ENCODE results near the gene DEK. TPM values are rescaled to one million over a fixed set of nuclear protein-coding genes. Genes with fewer than 3 reads are reported as not detected.
A peak's percentile ranks its signal among the peaks of the same experiment; 100 is the strongest.

The DEK gene
- polyA plus RNA-seq, 1 donor (not counting 4 experiments of a cell fraction or from before 2014, with no cell fraction given), result 45.0 TPM

DNA sequence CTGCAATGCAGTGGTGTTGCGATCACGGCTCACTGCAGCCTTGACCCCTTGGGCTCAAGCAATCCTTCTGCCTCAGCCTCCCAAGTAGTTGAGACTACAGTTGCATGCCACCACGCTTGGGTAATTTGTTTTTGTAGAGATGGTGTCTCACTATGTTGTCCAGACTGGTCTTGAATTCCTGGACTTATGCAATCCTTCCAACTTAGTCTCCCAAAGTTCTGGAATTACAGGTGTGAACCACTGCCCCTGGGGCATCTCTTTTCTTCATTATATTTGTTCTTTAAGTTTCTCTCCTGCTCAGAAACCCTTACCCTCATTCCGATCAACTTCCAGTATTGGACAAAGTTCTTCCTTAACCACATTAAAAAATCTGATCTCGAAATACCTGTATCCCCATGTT, 44.7 kb upstream of the DEK start:
- dilution Hi-C loops (cut with MboI; ENCODE audit: extremely low pct_ligation_motif_present, low sequenced_read_pairs), result no loop called here
- FAIRE-seq, result no peak
- H4K20me1 ChIP-seq (ENCODE audit: control insufficient read depth, extremely low read depth, insufficient read depth, low read length), result no peaks in the 10 kb centered on the region

DNA sequence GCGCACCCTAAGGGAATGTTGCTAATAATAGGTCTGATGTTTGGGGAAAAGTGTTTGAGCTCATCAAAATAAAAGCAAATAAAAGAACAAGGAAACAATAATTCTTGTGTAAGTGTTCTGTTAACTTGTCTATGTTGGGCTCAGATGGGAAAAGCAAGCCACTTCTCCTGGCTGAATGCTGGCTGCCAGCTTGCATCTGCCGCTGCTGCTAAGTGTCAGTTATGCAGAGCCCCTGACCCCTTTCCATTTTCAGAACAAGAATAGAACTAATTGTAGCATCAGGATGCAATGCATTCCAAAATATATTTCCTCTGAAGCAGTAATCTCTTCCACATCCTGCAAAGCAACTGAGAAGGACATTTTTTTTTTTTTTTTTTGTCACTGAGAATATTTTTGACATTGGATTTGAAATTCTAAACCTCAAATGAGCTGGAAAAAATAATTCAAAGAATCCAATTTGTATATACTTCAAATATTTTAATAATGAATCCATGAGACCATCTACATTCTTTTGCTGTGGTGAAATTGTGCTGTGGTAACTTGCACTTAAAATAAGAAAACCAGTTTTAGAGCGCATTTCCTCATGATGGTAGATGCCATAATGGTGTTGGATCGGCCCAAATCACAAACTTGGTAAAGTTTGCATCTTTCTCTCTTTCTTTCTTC, 43.9 kb upstream of the DEK start:
- Histone ChIP-seq H3K9me3 (ENCODE audit: control insufficient read depth, low read depth, low read length) (peaks cover 3% of the 10 kb centered on the region), H3K27me3 (ENCODE audit: control insufficient read depth, extremely low read depth, insufficient read depth, low read length) (no peaks in the 10 kb centered on the region), H4K20me1 (ENCODE audit: control insufficient read depth, extremely low read depth, insufficient read depth, low read length) (no peaks in the 10 kb centered on the region), H3K9ac (ENCODE audit: control insufficient read depth, extremely low read depth, insufficient read depth, low read length) (no peak overlapping the region), H3K79me2 (ENCODE audit: control insufficient read depth, insufficient read depth, low read length) (no peaks in the 10 kb centered on the region), H3K4me3 (ENCODE audit: control insufficient read depth in 2 of 3, extremely low read depth in 1 of 3, insufficient read depth in 2 of 3, low read depth in 1 of 3, low read length in 3 of 3) (no peak overlapping the region), H3K4me1 (ENCODE audit: control insufficient read depth, extremely low read depth, insufficient read depth, low read length) (peaks cover 20% of the 10 kb centered on the region), H2AFZ (ENCODE audit: control insufficient read depth, low read length) (no peak overlapping the region), H3K9me1 (ENCODE audit: control insufficient read depth, extremely low read depth, insufficient read depth, low read length) (no peaks in the 10 kb centered on the region), H3K27ac (ENCODE audit: control insufficient read depth, insufficient read depth, low read length) (no peak overlapping the region), H3K4me2 (ENCODE audit: control insufficient read depth, extremely low read depth, insufficient read depth, low read depth, low read length) (no peak overlapping the region), H3K36me3 (ENCODE audit: control insufficient read depth in 2 of 2, extremely low read depth in 1 of 2, insufficient read depth in 2 of 2, low read length in 2 of 2) (no peaks in the 10 kb centered on the region)
- FAIRE-seq, result peak; percentile 84
- DNase-seq (ENCODE audit: low read depth, low spot score), result no peak
- no peak for TF ChIP-seq EZH2 (IDR thresholded peaks at IDR 0.05; ENCODE audit: low read length)
- TF ChIP-seq, protein P1, sequence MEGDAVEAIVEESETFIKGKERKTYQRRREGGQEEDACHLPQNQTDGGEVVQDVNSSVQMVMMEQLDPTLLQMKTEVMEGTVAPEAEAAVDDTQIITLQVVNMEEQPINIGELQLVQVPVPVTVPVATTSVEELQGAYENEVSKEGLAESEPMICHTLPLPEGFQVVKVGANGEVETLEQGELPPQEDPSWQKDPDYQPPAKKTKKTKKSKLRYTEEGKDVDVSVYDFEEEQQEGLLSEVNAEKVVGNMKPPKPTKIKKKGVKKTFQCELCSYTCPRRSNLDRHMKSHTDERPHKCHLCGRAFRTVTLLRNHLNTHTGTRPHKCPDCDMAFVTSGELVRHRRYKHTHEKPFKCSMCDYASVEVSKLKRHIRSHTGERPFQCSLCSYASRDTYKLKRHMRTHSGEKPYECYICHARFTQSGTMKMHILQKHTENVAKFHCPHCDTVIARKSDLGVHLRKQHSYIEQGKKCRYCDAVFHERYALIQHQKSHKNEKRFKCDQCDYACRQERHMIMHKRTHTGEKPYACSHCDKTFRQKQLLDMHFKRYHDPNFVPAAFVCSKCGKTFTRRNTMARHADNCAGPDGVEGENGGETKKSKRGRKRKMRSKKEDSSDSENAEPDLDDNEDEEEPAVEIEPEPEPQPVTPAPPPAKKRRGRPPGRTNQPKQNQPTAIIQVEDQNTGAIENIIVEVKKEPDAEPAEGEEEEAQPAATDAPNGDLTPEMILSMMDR (optimal IDR thresholded peaks at IDR 0.05 in 1 of 3, IDR thresholded peaks at IDR 0.05 in 1 of 3, conservative IDR thresholded peaks at IDR 0.05 in 1 of 3; ENCODE audit: extremely low read depth in 1 of 3, insufficient read depth in 2 of 3, low read length in 3 of 3), result no peak
- dilution Hi-C loops (cut with MboI; ENCODE audit: extremely low pct_ligation_motif_present, low sequenced_read_pairs), result no loop called here

More for the DNA sequence above, 44.7 kb upstream of the DEK start:
- Histone ChIP-seq H3K4me3 (ENCODE audit: control insufficient read depth in 2 of 3, extremely low read depth in 1 of 3, insufficient read depth in 2 of 3, low read depth in 1 of 3, low read length in 3 of 3) (no peak overlapping the region), H3K9ac (ENCODE audit: control insufficient read depth, extremely low read depth, insufficient read depth, low read length) (no peak overlapping the region), H3K9me1 (ENCODE audit: control insufficient read depth, extremely low read depth, insufficient read depth, low read length) (no peaks in the 10 kb centered on the region), H3K9me3 (ENCODE audit: control insufficient read depth, low read depth, low read length) (peaks cover 3% of the 10 kb centered on the region), H3K27me3 (ENCODE audit: control insufficient read depth, extremely low read depth, insufficient read depth, low read length) (no peaks in the 10 kb centered on the region), H3K4me1 (ENCODE audit: control insufficient read depth, extremely low read depth, insufficient read depth, low read length) (peaks cover 20% of the 10 kb centered on the region), H3K36me3 (ENCODE audit: control insufficient read depth in 2 of 2, extremely low read depth in 1 of 2, insufficient read depth in 2 of 2, low read length in 2 of 2) (no peaks in the 10 kb centered on the region), H3K79me2 (ENCODE audit: control insufficient read depth, insufficient read depth, low read length) (no peaks in the 10 kb centered on the region), H3K4me2 (ENCODE audit: control insufficient read depth, extremely low read depth, insufficient read depth, low read depth, low read length) (no peak overlapping the region), H2AFZ (ENCODE audit: control insufficient read depth, low read length) (no peak overlapping the region), H3K27ac (ENCODE audit: control insufficient read depth, insufficient read depth, low read length) (no peak overlapping the region)
- no peak for DNase-seq (ENCODE audit: low read depth, low spot score)
- TF ChIP-seq, protein P1 (optimal IDR thresholded peaks at IDR 0.05 in 1 of 3, IDR thresholded peaks at IDR 0.05 in 1 of 3, conservative IDR thresholded peaks at IDR 0.05 in 1 of 3; ENCODE audit: extremely low read depth in 1 of 3, insufficient read depth in 2 of 3, low read length in 3 of 3), result no peak
- no peak for TF ChIP-seq EZH2 (IDR thresholded peaks at IDR 0.05; ENCODE audit: low read length)

Data from keratinocyte (primary cell).